Embryonic facial prominence (tissue), 1 donor: Measurements from ENCODE around the gene KLHL9.

Source experiments
- DNase-seq: peaks from one replicate; pipeline ENCODE4 v3.0.0-alpha.2; 2016; ENCODE audit errors: extremely low spot score

The KLHL9 gene

GRCh38 chr9:21317956-21318923, 17.0 kb downstream of the KLHL9 start:
- no peak for DNase-seq

GRCh38 chr9:21316860-21317259, 18.3 kb downstream of the KLHL9 start:
- no peak for DNase-seq

- DNase-seq: no peak
These were observed 19.0 kb downstream of the KLHL9 start for GRCh38 chr9:21316032-21316842.

GRCh38 chr9:21314152-21314551, 21.1 kb downstream of the KLHL9 start:
- no peak for DNase-seq

GRCh38 chr9:21311889-21312288, 23.3 kb downstream of the KLHL9 start:
- DNase-seq: no peak

GRCh38 chr9:21305213-21305612, 30.0 kb downstream of the KLHL9 start, which contains the start of gene IFNA5:
Gene IFNA5, minus strand, starts transcription at chr9:21305313. Its CDS starts 57 bp downstream, at chr9:21305256.
- no peak for DNase-seq

GRCh38 chr9:21295992-21296391, 39.2 kb downstream of the KLHL9 start:
- DNase-seq: no peak

- no peak for DNase-seq
These were observed 40.2 kb downstream of the KLHL9 start for GRCh38 chr9:21294904-21295538.

- DNase-seq: no peak
These were observed 40.8 kb downstream of the KLHL9 start for GRCh38 chr9:21294364-21294774.

- no peak for DNase-seq
These were observed 45.4 kb downstream of the KLHL9 start for GRCh38 chr9:21289848-21290247.

GRCh38 chr9:21287280-21287679, 47.9 kb downstream of the KLHL9 start:
- no peak for DNase-seq

- no peak for DNase-seq
These were observed 48.5 kb downstream of the KLHL9 start for GRCh38 chr9:21286659-21287058.

- no peak for DNase-seq
These were observed 49.1 kb downstream of the KLHL9 start for GRCh38 chr9:21286099-21286498.

GRCh38 chr9:21281275-21281674, 53.9 kb downstream of the KLHL9 start:
- no peak for DNase-seq
